Activated CD4-positive, alpha-beta T cell treated with anti-CD3 and anti-CD28 coated beads for 36 hours (primary cell): ENCODE results near the gene BHLHE41. TPM values are rescaled to one million over a fixed set of nuclear protein-coding genes. Genes with fewer than 3 reads are reported as not detected.
A peak's percentile ranks its signal among the peaks of the same experiment; 100 is the strongest.

ENCODE experiments used
- ATAC-seq: fragments of 200-7000 bp; cut with Tn5 transposase; one replicate; pipeline ENCODE4 v1.10.0; 2021; ENCODE audit warnings: mild to moderate bottlenecking, moderate library complexity
- CTCF ChIA-PET: fragments of 350-600 bp; sonication (Branson Sonifier 250); formaldehyde crosslinking; loops from one replicate; lab custom pipeline; 2021; ENCODE audit warnings: antibody characterized with exemption; lab: Charles Lee
- POLR2A ChIA-PET: fragments of 350-600 bp; sonication (Branson Sonifier 250); formaldehyde crosslinking; loops from one replicate; lab custom pipeline; 2021; ENCODE audit warnings: antibody characterized with exemption, inconsistent platforms; lab: Charles Lee
- DNase-seq: peaks from one replicate; pipeline ENCODE4 v3.0.0-alpha.2; 2020
- H3K27ac Mint-ChIP-seq: one replicate; pipeline ENCODE4 v1.8.0; 2021; ENCODE audit warnings: mixed read lengths
- H3K27me3 Mint-ChIP-seq: one replicate; pipeline ENCODE4 v1.8.0; 2021; ENCODE audit warnings: mixed read lengths
- H3K36me3 Mint-ChIP-seq: one replicate; pipeline ENCODE4 v1.8.0; 2021; ENCODE audit warnings: low read depth, mixed read lengths
- H3K4me1 Mint-ChIP-seq: one replicate; pipeline ENCODE4 v1.8.0; 2021; ENCODE audit warnings: mixed read lengths
- H3K4me3 Mint-ChIP-seq: one replicate; pipeline ENCODE4 v1.8.0; 2021; ENCODE audit warnings: mild to moderate bottlenecking, moderate library complexity, mixed read lengths
- H3K9me3 Mint-ChIP-seq: one replicate; pipeline ENCODE4 v1.8.0; 2021; ENCODE audit warnings: low read depth, mixed read lengths
- intact Hi-C, 2 experiments: fragments of 100-400 bp; cut with DNase I in 1 of 2; cut with micrococcal nuclease in 1 of 2; formaldehyde crosslinking; loops; one replicate each; pipeline versions ENCODE4 v1.14.2 to v1.15.1; 2022 to 2024; cut with DNase I, micrococcal nuclease
- total RNA-seq, 2 experiments: library from RNA; stranded (reverse); gene quantifications; one replicate each; pipeline ENCODE4 v1.2.3, GENCODE V29; 2021

The BHLHE41 gene
- total RNA-seq, 2 experiments from 2014 or later: not detected

- Mint-ChIP-seq H3K4me3 (peak overlapping the region; percentile 69), H3K27me3 (peaks cover 33% of the 10 kb centered on the region), H3K27ac (no peak overlapping the region), H3K4me1 (peaks cover 11% of the 10 kb centered on the region), H3K9me3 (no peaks in the 10 kb centered on the region), H3K36me3 (no peaks in the 10 kb centered on the region)
- ATAC-seq: no peak
- no peak for DNase-seq
- POLR2A ChIA-PET: no interaction called here
- CTCF ChIA-PET: no interaction called here
- intact Hi-C loops: loop anchor here (5.0 to 10.0 kb wide), 3 partner anchors 312 to 1129 kb away; partner anchors contain the start of gene STK38L (in 1 of the 2)
These were observed 11.6 kb downstream of the BHLHE41 start for GRCh38 chr12:26113181-26113654.

DNA sequence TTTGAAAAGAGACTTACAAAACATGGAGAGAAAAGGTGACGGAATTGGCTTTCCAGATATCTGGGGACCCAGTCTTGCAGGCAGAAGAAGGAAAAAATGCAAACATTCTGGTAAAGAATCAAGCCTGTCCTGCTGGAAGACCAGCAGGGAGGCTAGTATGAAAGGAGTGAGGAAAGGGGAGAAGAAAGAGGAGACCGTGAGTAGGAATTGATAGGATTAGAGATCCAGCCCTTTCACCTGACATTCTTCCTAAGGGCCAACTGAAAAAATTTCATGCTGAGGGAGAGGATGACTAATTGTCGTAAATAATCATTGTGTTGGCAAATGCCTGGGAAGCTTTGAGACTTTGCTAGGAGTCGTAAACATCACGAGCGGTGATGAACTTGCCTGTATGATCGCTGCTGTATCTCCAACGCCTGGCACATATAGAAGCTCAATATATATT, 12.1 kb downstream of the BHLHE41 start:
- no peak for DNase-seq
- no peak overlapping the region for H3K4me3 Mint-ChIP-seq
- H3K27me3 Mint-ChIP-seq: peaks cover 33% of the 10 kb centered on the region
- H3K27ac Mint-ChIP-seq: no peak overlapping the region
- H3K4me1 Mint-ChIP-seq: peaks cover 11% of the 10 kb centered on the region
- POLR2A ChIA-PET: no interaction called here
- intact Hi-C loops: loop anchor here (5.0 to 10.0 kb wide), 3 partner anchors 312 to 1130 kb away; partner anchors contain the start of gene STK38L (in 1 of the 2)
- CTCF ChIA-PET: no interaction called here
- ATAC-seq: no peak
- no peaks in the 10 kb centered on the region for H3K9me3 Mint-ChIP-seq
- H3K36me3 Mint-ChIP-seq: no peaks in the 10 kb centered on the region

- ChIA-PET CTCF (interaction anchor here (1.4 to 2.0 kb wide), 2 partner anchors 7 to 10 kb away, joined by 3 to 8 read pairs; no protein-coding TSS in a partner anchor), POLR2A (no interaction called here)
- peaks cover 11% of the 10 kb centered on the region for H3K4me1 Mint-ChIP-seq
- no peaks in the 10 kb centered on the region for H3K9me3 Mint-ChIP-seq
- DNase-seq (no peak), ATAC-seq (no peak)
- no peak overlapping the region for H3K27ac Mint-ChIP-seq
- intact Hi-C loops: loop anchor here (5.0 to 10.0 kb wide), 3 partner anchors 313 to 1130 kb away; partner anchors contain the start of gene STK38L (in 1 of the 2)
- no peak overlapping the region for H3K4me3 Mint-ChIP-seq
- H3K36me3 Mint-ChIP-seq: no peaks in the 10 kb centered on the region
- peaks cover 30% of the 10 kb centered on the region for H3K27me3 Mint-ChIP-seq
These were observed 12.6 kb downstream of the BHLHE41 start for GRCh38 chr12:26112232-26112631.

GRCh38 chr12:26109343-26109881, 15.4 kb downstream of the BHLHE41 start:
- Mint-ChIP-seq H3K36me3 (no peaks in the 10 kb centered on the region), H3K27ac (no peak overlapping the region), H3K4me3 (no peak overlapping the region), H3K4me1 (peaks cover 5% of the 10 kb centered on the region), H3K9me3 (no peaks in the 10 kb centered on the region), H3K27me3 (peaks cover 18% of the 10 kb centered on the region)
- POLR2A ChIA-PET: interaction anchor here (0.5 kb wide), 1 partner anchor 622 kb away, joined by 3 read pairs; no protein-coding TSS in a partner anchor
- intact Hi-C loops: no loop called here
- no peak for DNase-seq
- ATAC-seq: no peak
- CTCF ChIA-PET: interaction anchor here (0.9 to 1.8 kb wide), 2 partner anchors 10 to 550 kb away, joined by 3 to 4 read pairs; no protein-coding TSS in a partner anchor

DNA sequence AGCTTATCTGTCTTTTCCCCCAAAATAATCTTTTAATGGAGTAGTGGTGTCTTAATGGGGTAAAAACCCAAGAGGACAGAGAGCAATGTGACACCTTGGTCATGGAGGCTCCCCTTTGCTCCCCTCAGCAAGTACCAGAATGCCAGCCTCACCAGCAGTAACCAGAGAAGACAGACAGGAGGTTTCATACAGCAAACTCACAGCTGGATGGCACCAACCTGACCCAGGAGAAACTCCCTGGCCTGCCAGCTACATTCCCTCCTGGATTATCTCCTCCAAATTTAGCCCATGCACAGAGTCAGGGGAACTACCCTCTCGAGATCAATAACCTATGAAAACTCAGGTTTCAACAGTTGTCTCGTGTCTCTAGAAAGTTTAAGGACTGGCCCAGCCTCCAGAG, 15.9 kb downstream of the BHLHE41 start:
- ATAC-seq (no peak), DNase-seq (no peak)
- no peaks in the 10 kb centered on the region for H3K36me3 Mint-ChIP-seq
- intact Hi-C loops: no loop called here
- no peaks in the 10 kb centered on the region for H3K9me3 Mint-ChIP-seq
- H3K27me3 Mint-ChIP-seq: peaks cover 18% of the 10 kb centered on the region
- ChIA-PET CTCF (interaction anchor here (0.9 to 2.4 kb wide), 3 partner anchors 9 to 551 kb away, joined by 3 to 7 read pairs (median 4); no protein-coding TSS in a partner anchor), POLR2A (no interaction called here)
- no peak overlapping the region for H3K27ac Mint-ChIP-seq
- H3K4me3 Mint-ChIP-seq: no peak overlapping the region
- H3K4me1 Mint-ChIP-seq: peaks cover 4% of the 10 kb centered on the region

DNA sequence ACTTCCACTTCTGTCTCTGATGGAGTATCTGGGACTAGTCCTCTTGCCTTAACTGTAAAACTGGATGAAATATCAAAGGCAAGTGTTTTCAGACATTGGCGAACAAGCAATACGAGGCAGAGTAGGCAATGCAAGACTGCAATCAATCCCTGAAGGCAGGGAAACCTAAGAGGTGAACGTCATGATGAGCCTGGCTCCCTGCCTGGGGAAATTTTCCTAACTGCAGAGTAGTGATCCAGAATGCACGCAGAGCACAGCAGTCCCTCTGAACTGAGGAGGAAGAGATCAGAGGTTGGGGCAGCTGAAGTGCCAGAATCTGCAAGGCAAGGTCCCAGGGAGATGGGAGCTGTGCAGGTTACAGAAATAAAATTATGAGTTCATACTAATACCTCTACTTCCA, 18.5 kb downstream of the BHLHE41 start:
- H3K9me3 Mint-ChIP-seq: no peaks in the 10 kb centered on the region
- no peak overlapping the region for H3K4me3 Mint-ChIP-seq
- ATAC-seq (no peak), DNase-seq (no peak)
- no peaks in the 10 kb centered on the region for H3K4me1 Mint-ChIP-seq
- intact Hi-C loops: no loop called here
- ChIA-PET CTCF (interaction anchor here (1.6 to 2.4 kb wide), 2 partner anchors 9 to 16 kb away, joined by 7 to 8 read pairs; no protein-coding TSS in a partner anchor), POLR2A (no interaction called here)
- no peaks in the 10 kb centered on the region for H3K36me3 Mint-ChIP-seq
- no peak overlapping the region for H3K27ac Mint-ChIP-seq
- peaks cover 11% of the 10 kb centered on the region for H3K27me3 Mint-ChIP-seq

DNA sequence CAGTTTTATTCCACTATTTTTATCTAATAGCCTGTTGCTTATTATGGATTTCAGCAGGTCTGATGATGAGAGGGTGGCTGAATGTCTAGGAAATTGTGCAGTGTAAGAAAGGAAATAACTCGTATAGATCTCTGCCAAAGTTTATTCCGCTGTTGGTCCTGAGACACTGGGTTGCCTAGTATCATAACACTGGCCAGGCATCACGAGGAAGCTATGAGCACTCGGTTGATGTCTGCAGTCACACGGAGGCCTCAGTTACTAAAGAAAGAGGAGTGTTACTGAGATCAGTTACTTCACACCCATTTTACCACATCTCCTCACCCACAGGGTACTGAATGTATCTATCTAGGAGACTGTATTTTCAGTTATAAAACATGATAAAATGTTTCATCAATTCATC, 21.9 kb downstream of the BHLHE41 start:
- ATAC-seq: no peak
- H3K27ac Mint-ChIP-seq: no peak overlapping the region
- H3K4me1 Mint-ChIP-seq: no peaks in the 10 kb centered on the region
- intact Hi-C loops: no loop called here
- ChIA-PET POLR2A (no interaction called here), CTCF (interaction anchor here (1.0 to 1.2 kb wide), 4 partner anchors 13 to 599 kb away, joined by 3 to 6 read pairs (median 4); no protein-coding TSS in a partner anchor)
- no peaks in the 10 kb centered on the region for H3K9me3 Mint-ChIP-seq
- peaks cover 19% of the 10 kb centered on the region for H3K27me3 Mint-ChIP-seq
- H3K4me3 Mint-ChIP-seq: no peak overlapping the region
- no peak for DNase-seq
- H3K36me3 Mint-ChIP-seq: no peaks in the 10 kb centered on the region

GRCh38 chr12:26101763-26102162, 23.1 kb downstream of the BHLHE41 start:
- H3K4me1 Mint-ChIP-seq: no peaks in the 10 kb centered on the region
- POLR2A ChIA-PET: no interaction called here
- H3K9me3 Mint-ChIP-seq: no peaks in the 10 kb centered on the region
- CTCF ChIA-PET: interaction anchor here (1.1 to 1.2 kb wide), 3 partner anchors 12 to 17 kb away, joined by 3 to 6 read pairs (median 3); no protein-coding TSS in a partner anchor
- H3K4me3 Mint-ChIP-seq: no peak overlapping the region
- DNase-seq (no peak), ATAC-seq (no peak)
- intact Hi-C loops: no loop called here
- H3K36me3 Mint-ChIP-seq: no peaks in the 10 kb centered on the region
- no peak overlapping the region for H3K27ac Mint-ChIP-seq
- peaks cover 18% of the 10 kb centered on the region for H3K27me3 Mint-ChIP-seq

DNA sequence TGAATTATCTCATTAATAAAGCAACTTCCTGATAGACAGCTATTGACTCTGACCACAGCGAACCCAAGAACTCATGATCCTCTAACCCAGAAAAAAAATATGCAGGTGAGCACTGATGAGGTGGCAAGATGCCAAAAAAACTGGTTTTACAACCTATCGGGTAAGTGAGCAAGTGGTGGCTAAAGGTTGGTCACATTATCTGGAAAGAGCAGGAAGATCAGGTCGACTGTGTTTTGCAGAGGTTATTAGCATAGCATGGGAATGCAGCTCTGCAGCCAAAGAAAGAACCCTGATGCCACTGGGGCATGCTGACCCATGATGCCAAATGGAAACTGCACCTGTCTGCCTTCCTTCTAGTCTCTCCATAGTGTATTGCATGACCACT, 23.5 kb downstream of the BHLHE41 start:
- Mint-ChIP-seq H3K27ac (no peak overlapping the region), H3K4me3 (no peak overlapping the region), H3K4me1 (no peaks in the 10 kb centered on the region), H3K36me3 (no peaks in the 10 kb centered on the region), H3K27me3 (peaks cover 17% of the 10 kb centered on the region), H3K9me3 (no peaks in the 10 kb centered on the region)
- ATAC-seq: no peak
- CTCF ChIA-PET: interaction anchor here (2.3 kb wide), 1 partner anchor 513 kb away, joined by 8 read pairs; no protein-coding TSS in a partner anchor
- POLR2A ChIA-PET: no interaction called here
- no peak for DNase-seq
- intact Hi-C loops: no loop called here

GRCh38 chr12:26100666-26101349, 24.0 kb downstream of the BHLHE41 start:
- no peaks in the 10 kb centered on the region for H3K36me3 Mint-ChIP-seq
- CTCF ChIA-PET: interaction anchor here (1.1 to 2.3 kb wide), 2 partner anchors 513 to 551 kb away, joined by 4 to 8 read pairs; no protein-coding TSS in a partner anchor
- no peaks in the 10 kb centered on the region for H3K9me3 Mint-ChIP-seq
- DNase-seq: no peak
- no peak overlapping the region for H3K27ac Mint-ChIP-seq
- no peak for ATAC-seq
- H3K27me3 Mint-ChIP-seq: peaks cover 16% of the 10 kb centered on the region
- no peaks in the 10 kb centered on the region for H3K4me1 Mint-ChIP-seq
- POLR2A ChIA-PET: no interaction called here
- intact Hi-C loops: no loop called here
- H3K4me3 Mint-ChIP-seq: no peak overlapping the region
